Panc1 (cell line): ENCODE measurements around the gene SOS2. TPM values are rescaled to one million over a fixed set of nuclear protein-coding genes. Genes with fewer than 3 reads are reported as not detected.

Experiments
- ATAC-seq: fragments of 200-7000 bp; cut with Tn5 transposase; 2 replicates; pipeline ENCODE4 v1.9.1; 2020; ENCODE audit warnings: mild to moderate bottlenecking, moderate library complexity
- BruUV-seq: library from RNA; stranded (reverse); fragments of 400-500 nt; replicated peaks from 2 replicates; lab custom pipeline; 2021; lab: Mats Ljungman, UMichigan
- CTCF ChIA-PET: fragments of 300-600 bp; sonication (Branson Sonifier 250); formaldehyde crosslinking; loops from one replicate; lab custom pipeline; 2022; ENCODE audit warnings: antibody characterized with exemption; lab: Charles Lee
- POLR2A ChIA-PET: fragments of 300-600 bp; sonication (Branson Sonifier 250); formaldehyde crosslinking; loops from one replicate; lab custom pipeline; 2022; ENCODE audit warnings: antibody characterized with exemption; lab: Charles Lee
- DNase-seq: peaks from one replicate; pipeline ENCODE4 v3.0.0-alpha.2; 2010; ENCODE audit warnings: low read depth, low spot score
- H3K27ac ChIP-seq: 2 replicates; pipeline ENCODE4 v1.5.1; 2011; ENCODE audit warnings: mild to moderate bottlenecking, low read length, inconsistent platforms
- H3K27me3 ChIP-seq: fragments of 200-500 bp; sonication (Bioruptor generic); 2 replicates; pipeline ENCODE4 v1.6.0; 2014; ENCODE audit warnings: low read length, inconsistent platforms; ENCODE audit not compliant: control insufficient read depth, insufficient read depth
- H3K36me3 ChIP-seq: fragments of 200-500 bp; sonication (Bioruptor generic); 2 replicates; pipeline ENCODE4 v1.5.1; 2014; ENCODE audit warnings: inconsistent platforms, mild to moderate bottlenecking, low read length, moderate library complexity; ENCODE audit not compliant: control insufficient read depth, insufficient read depth
- H3K4me1 ChIP-seq: 2 replicates; pipeline ENCODE4 v1.5.1; 2011; ENCODE audit warnings: inconsistent platforms, mild to moderate bottlenecking, low read length, moderate library complexity; ENCODE audit not compliant: control insufficient read depth, insufficient read depth
- H3K4me3 ChIP-seq, 2 experiments: 2 replicates each; pipeline ENCODE4 v1.5.1; 2011 to 2012; ENCODE audit warnings: low read depth in 2 of 2, low read length in 2 of 2, mild to moderate bottlenecking in 2 of 2, inconsistent platforms in 1 of 2, moderate library complexity in 1 of 2
- H3K9me3 ChIP-seq: fragments of 200-500 bp; sonication (Bioruptor generic); 2 replicates; pipeline ENCODE4 v1.5.1; 2014; ENCODE audit warnings: low read depth, mild to moderate bottlenecking, inconsistent platforms, low read length, moderate library complexity; ENCODE audit not compliant: control insufficient read depth, insufficient read depth
- POLR2AphosphoS5 ChIP-seq: IDR thresholded peaks from 2 replicates; pipeline ENCODE4 v1.6.1; 2012; ENCODE audit warnings: mild to moderate bottlenecking, low read depth, low read length, moderate library complexity
- SIN3A ChIP-seq: IDR thresholded peaks from 2 replicates; pipeline ENCODE4 v1.6.1; 2012; ENCODE audit warnings: low read depth, mild to moderate bottlenecking, low read length, moderate library complexity, borderline replicate concordance; ENCODE audit not compliant: insufficient read depth
- TCF7L2 ChIP-seq: IDR thresholded peaks from 2 replicates; pipeline ENCODE4 v1.6.1; 2011; ENCODE audit warnings: mild to moderate bottlenecking, low read depth, low read length, inconsistent platforms
- in situ Hi-C: cut with HindIII; loops from 2 replicates; pipeline ENCODE4 v1.10.0; 2016; ENCODE audit warnings: low sequenced_read_pairs, low pct_unique_long_range_greater_than_20kb
- intact Hi-C: fragments of 100-400 bp; cut with micrococcal nuclease; formaldehyde crosslinking; loops from one replicate; pipeline ENCODE4 v1.10.0; 2022; ENCODE audit not compliant: unreplicated experiment
- total RNA-seq: library from RNA; stranded (reverse); gene quantifications from one replicate; pipeline ENCODE4 v1.2.1, GENCODE V29; 2021; ENCODE audit not compliant: unreplicated experiment
- TF ChIP-seq, protein P1 (sequence below), 2 experiments: IDR thresholded peaks; 2 replicates each; pipeline ENCODE4 v1.6.1; 2011 to 2012; ENCODE audit warnings: low read depth in 2 of 2, control low read depth in 1 of 2, low read length in 1 of 2, mild to moderate bottlenecking in 1 of 2, moderate library complexity in 1 of 2; ENCODE audit not compliant: insufficient read depth in 1 of 2
- TF ChIP-seq, protein P2 (sequence below): fragments of 450-650 bp; IDR thresholded peaks from 2 replicates; pipeline ENCODE4 v1.5.1; 2017; ENCODE audit warnings: mild to moderate bottlenecking

The SOS2 gene
- total RNA-seq, 1 experiment from 2014 or later: 21.2 TPM

DNA sequence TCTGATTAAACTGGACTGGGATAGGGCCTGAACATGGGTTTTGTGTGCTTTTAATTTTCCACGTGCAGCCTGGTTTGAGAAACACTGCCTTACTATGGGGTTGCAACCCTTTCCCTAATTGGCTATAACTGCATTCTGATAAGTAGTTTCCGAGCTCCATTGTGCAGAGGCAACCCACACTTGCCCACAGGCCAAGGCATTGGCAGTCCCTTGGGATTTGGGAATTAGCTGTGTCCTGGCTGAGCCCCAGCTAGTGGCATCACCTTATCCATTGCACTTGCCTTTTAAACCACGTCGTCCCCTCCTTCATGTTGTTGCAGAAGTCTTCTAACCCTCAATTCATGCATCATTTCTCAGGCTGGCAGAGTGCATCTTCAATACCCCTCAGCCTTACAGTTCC lies 125.2 kb downstream of the SOS2 start:
- CTCF ChIA-PET: no interaction called here
- BruUV-seq: no TSS peak
- DNase-seq: no peak

DNA sequence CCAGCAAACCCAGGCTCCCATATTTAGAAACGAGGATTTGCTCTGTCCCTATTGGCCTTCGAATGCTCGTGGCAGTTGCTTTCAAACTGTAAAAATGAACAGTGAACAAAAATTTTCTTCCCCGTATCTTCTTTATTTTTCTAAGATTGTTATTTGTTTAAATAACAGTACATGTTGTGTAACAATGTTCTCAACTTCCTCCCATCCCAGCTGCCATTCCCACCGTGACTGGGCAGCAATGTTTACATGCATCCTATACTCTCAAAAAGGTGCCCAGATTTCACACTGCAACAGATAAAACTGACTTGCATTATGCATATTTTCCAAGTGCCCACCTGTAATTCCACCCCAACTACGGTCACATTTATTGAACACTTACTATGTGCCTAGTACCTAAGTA lies 127.8 kb downstream of the SOS2 start:
- POLR2A ChIA-PET: no interaction called here
- in situ Hi-C loops: no loop called here
- ATAC-seq: no peak
- no peak overlapping the region for H3K4me3 ChIP-seq
- peak overlapping the region; percentile 85 for H3K27ac ChIP-seq
- H3K27me3 ChIP-seq: no peaks in the 10 kb centered on the region
- CTCF ChIA-PET: no interaction called here
- no TSS peak for BruUV-seq
- peaks cover 3% of the 10 kb centered on the region; the same call in 1 of the 2 replicates for H3K4me1 ChIP-seq
- no peaks in the 10 kb centered on the region for H3K9me3 ChIP-seq
- peaks cover 3% of the 10 kb centered on the region; the same call in 1 of the 2 replicates for H3K36me3 ChIP-seq
- intact Hi-C loops: loop anchor here (5.0 to 10.0 kb wide), 2 partner anchors 101 to 129 kb away; no protein-coding TSS in a partner anchor
- TF ChIP-seq SIN3A: no peak
- TF ChIP-seq, protein P1, sequence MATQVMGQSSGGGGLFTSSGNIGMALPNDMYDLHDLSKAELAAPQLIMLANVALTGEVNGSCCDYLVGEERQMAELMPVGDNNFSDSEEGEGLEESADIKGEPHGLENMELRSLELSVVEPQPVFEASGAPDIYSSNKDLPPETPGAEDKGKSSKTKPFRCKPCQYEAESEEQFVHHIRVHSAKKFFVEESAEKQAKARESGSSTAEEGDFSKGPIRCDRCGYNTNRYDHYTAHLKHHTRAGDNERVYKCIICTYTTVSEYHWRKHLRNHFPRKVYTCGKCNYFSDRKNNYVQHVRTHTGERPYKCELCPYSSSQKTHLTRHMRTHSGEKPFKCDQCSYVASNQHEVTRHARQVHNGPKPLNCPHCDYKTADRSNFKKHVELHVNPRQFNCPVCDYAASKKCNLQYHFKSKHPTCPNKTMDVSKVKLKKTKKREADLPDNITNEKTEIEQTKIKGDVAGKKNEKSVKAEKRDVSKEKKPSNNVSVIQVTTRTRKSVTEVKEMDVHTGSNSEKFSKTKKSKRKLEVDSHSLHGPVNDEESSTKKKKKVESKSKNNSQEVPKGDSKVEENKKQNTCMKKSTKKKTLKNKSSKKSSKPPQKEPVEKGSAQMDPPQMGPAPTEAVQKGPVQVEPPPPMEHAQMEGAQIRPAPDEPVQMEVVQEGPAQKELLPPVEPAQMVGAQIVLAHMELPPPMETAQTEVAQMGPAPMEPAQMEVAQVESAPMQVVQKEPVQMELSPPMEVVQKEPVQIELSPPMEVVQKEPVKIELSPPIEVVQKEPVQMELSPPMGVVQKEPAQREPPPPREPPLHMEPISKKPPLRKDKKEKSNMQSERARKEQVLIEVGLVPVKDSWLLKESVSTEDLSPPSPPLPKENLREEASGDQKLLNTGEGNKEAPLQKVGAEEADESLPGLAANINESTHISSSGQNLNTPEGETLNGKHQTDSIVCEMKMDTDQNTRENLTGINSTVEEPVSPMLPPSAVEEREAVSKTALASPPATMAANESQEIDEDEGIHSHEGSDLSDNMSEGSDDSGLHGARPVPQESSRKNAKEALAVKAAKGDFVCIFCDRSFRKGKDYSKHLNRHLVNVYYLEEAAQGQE (IDR thresholded peaks at IDR 0.05; ENCODE audit: insufficient read depth in 1 of 2, low read depth in 2 of 2, low read length in 1 of 2): no peak
- TF ChIP-seq, protein P2, sequence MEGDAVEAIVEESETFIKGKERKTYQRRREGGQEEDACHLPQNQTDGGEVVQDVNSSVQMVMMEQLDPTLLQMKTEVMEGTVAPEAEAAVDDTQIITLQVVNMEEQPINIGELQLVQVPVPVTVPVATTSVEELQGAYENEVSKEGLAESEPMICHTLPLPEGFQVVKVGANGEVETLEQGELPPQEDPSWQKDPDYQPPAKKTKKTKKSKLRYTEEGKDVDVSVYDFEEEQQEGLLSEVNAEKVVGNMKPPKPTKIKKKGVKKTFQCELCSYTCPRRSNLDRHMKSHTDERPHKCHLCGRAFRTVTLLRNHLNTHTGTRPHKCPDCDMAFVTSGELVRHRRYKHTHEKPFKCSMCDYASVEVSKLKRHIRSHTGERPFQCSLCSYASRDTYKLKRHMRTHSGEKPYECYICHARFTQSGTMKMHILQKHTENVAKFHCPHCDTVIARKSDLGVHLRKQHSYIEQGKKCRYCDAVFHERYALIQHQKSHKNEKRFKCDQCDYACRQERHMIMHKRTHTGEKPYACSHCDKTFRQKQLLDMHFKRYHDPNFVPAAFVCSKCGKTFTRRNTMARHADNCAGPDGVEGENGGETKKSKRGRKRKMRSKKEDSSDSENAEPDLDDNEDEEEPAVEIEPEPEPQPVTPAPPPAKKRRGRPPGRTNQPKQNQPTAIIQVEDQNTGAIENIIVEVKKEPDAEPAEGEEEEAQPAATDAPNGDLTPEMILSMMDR: no peak
- TF ChIP-seq POLR2AphosphoS5: no peak
- no peak for TF ChIP-seq TCF7L2
- DNase-seq: no peak

More for the DNA sequence above, 125.2 kb downstream of the SOS2 start:
- Histone ChIP-seq H3K36me3 (peaks cover 16% of the 10 kb centered on the region; the same call in 1 of the 2 replicates), H3K9me3 (no peaks in the 10 kb centered on the region), H3K27me3 (no peaks in the 10 kb centered on the region), H3K4me3 (no peak overlapping the region), H3K27ac (peak overlapping the region; percentile 63), H3K4me1 (peaks cover 3% of the 10 kb centered on the region; the same call in 1 of the 2 replicates)
- POLR2A ChIA-PET: no interaction called here
- intact Hi-C loops (loop anchor here (5.0 to 10.0 kb wide), 2 partner anchors 131 to 209 kb away; no protein-coding TSS in a partner anchor), in situ Hi-C loops (no loop called here)
- TF ChIP-seq, protein P1 (IDR thresholded peaks at IDR 0.05; ENCODE audit: insufficient read depth in 1 of 2, low read depth in 2 of 2, low read length in 1 of 2): no peak
- TF ChIP-seq SIN3A (no peak), POLR2AphosphoS5 (no peak), TCF7L2 (no peak)
- TF ChIP-seq, protein P2: no peak
- ATAC-seq: peak; percentile 46; the same call in 1 of the 2 replicates
